22Rv1 (cell line): ENCODE results near the gene UTS2R.
"Not testable (repeated sequence)": the region's sequence is repeated elsewhere in the genome, so short reads cannot be mapped to it uniquely, and the experiment has no call there.

Experiments
- H3K27ac ChIP-seq: fragments of 450-650 bp; 2 replicates; pipeline ENCODE4 v1.5.1; 2017
- CTCF ChIP-seq: fragments of 450-650 bp; IDR thresholded peaks from 2 replicates; pipeline ENCODE4 v1.5.1; 2017; ENCODE audit warnings: mild to moderate bottlenecking
- ZFX ChIP-seq: fragments of 450-650 bp; IDR thresholded peaks from 2 replicates; pipeline ENCODE4 v1.6.1; 2017; ENCODE audit warnings: antibody characterized with exemption, borderline replicate concordance

The UTS2R gene

GRCh38 chr17:82370471-82371332 is 863 bp upstream of the UTS2R start:
- TF ChIP-seq CTCF (no peak), ZFX (no peak)
- no peak overlapping the region for H3K27ac ChIP-seq

- TF ChIP-seq CTCF = no peak
Observed at GRCh38 chr17:82372249-82373071, 895 bp downstream of the UTS2R start.

GRCh38 chr17:82373072-82373452 is 1.5 kb downstream of the UTS2R start:
- H3K27ac ChIP-seq = not testable (repeated sequence)

More at GRCh38 chr17:82372249-82373071, 895 bp downstream of the UTS2R start:
- no peak overlapping the region for H3K27ac ChIP-seq

GRCh38 chr17:82373731-82374625 is 2.4 kb downstream of the UTS2R start:
- H3K27ac ChIP-seq = no peak overlapping the region
- TF ChIP-seq CTCF = no peak
- TF ChIP-seq ZFX = no peak

- TF ChIP-seq ZFX (no peak), CTCF (no peak)
- no peak overlapping the region for H3K27ac ChIP-seq
Observed at GRCh38 chr17:82374626-82375331, 3.2 kb downstream of the UTS2R start.

- H3K27ac ChIP-seq = no peak overlapping the region
- no peak for TF ChIP-seq ZFX
- TF ChIP-seq CTCF = no peak
Observed at GRCh38 chr17:82375359-82376041, 3.9 kb downstream of the UTS2R start.
